OCI-LY7 (cell line): ENCODE results near the gene PPP2R5C. TPM values are rescaled to one million over a fixed set of nuclear protein-coding genes. Genes with fewer than 3 reads are reported as not detected.

ENCODE experiments used
- BruUV-seq: library from RNA; stranded (reverse); fragments of 400-500 nt; replicated peaks from 2 replicates; lab custom pipeline; 2021; lab: Mats Ljungman, UMichigan
- CTCF ChIA-PET: fragments of 300-600 bp; sonication (Branson Sonifier 250); formaldehyde crosslinking; loops from one replicate; lab custom pipeline; 2022; ENCODE audit warnings: antibody characterized with exemption; ENCODE audit not compliant: unreplicated experiment; lab: Charles Lee
- POLR2A ChIA-PET: fragments of 300-600 bp; sonication (Branson Sonifier 250); formaldehyde crosslinking; loops from one replicate; lab custom pipeline; 2022; ENCODE audit warnings: antibody characterized with exemption; lab: Charles Lee
- DNase-seq: peaks from one replicate; pipeline ENCODE4 v3.0.0-alpha.2; 2015; ENCODE audit warnings: low spot score
- H2AFZ ChIP-seq: fragments of 200-600 bp; sonication (generic), shearing (Covaris generic); 2 replicates; pipeline ENCODE4 v1.6.1; 2014; ENCODE audit warnings: mild to moderate bottlenecking, antibody characterized with exemption, low read length, moderate library complexity
- H3K27ac ChIP-seq: fragments of 200-600 bp; sonication (generic); 2 replicates; pipeline ENCODE4 v1.5.1; 2014; ENCODE audit warnings: mixed run types, low read depth, mild to moderate bottlenecking, moderate library complexity, low read length, inconsistent platforms; ENCODE audit not compliant: poor library complexity, severe bottlenecking
- H3K36me3 ChIP-seq: fragments of 200-600 bp; sonication (generic); 2 replicates; pipeline ENCODE4 v1.6.1; 2014; ENCODE audit warnings: mild to moderate bottlenecking, antibody characterized with exemption, low read length, moderate library complexity, mixed read lengths; ENCODE audit not compliant: insufficient read depth
- H3K4me1 ChIP-seq: fragments of 200-600 bp; sonication (generic); 2 replicates; pipeline ENCODE4 v1.5.1; 2014; ENCODE audit warnings: mild to moderate bottlenecking, low read length; ENCODE audit not compliant: insufficient read depth, poor library complexity, severe bottlenecking
- H3K4me2 ChIP-seq: fragments of 200-600 bp; sonication (generic); 2 replicates; pipeline ENCODE4 v1.6.1; 2014; ENCODE audit warnings: mild to moderate bottlenecking, low read length
- H3K4me3 ChIP-seq: fragments of 200-600 bp; sonication (generic); 2 replicates; pipeline ENCODE4 v1.5.1; 2014; ENCODE audit warnings: mild to moderate bottlenecking, low read depth, low read length; ENCODE audit not compliant: poor library complexity, severe bottlenecking
- H3K79me2 ChIP-seq: fragments of 200-600 bp; sonication (generic); 2 replicates; pipeline ENCODE4 v1.6.1; 2016; ENCODE audit warnings: low read depth, mild to moderate bottlenecking, low read length, moderate library complexity, mixed read lengths; ENCODE audit not compliant: insufficient read depth
- H3K9me2 ChIP-seq: fragments of 200-600 bp; sonication (generic); 2 replicates; pipeline ENCODE4 v1.6.1; 2016; ENCODE audit warnings: mild to moderate bottlenecking, low read length, mixed read lengths; ENCODE audit not compliant: insufficient read depth
- H3K9me3 ChIP-seq: fragments of 200-600 bp; sonication (generic); 2 replicates; pipeline ENCODE4 v1.6.1; 2014; ENCODE audit warnings: mild to moderate bottlenecking, mixed run types, low read length, mixed read lengths
- H4K20me1 ChIP-seq: fragments of 200-600 bp; sonication (generic); 2 replicates; pipeline ENCODE4 v1.6.1; 2014; ENCODE audit warnings: mild to moderate bottlenecking, antibody characterized with exemption, low read length, moderate library complexity, mixed read lengths; ENCODE audit not compliant: insufficient read depth
- CTCF ChIP-seq: fragments of 200-600 bp; sonication (generic); conservative IDR thresholded peaks from 2 replicates; pipeline ENCODE4 v1.5.1; 2014; ENCODE audit warnings: mild to moderate bottlenecking, antibody characterized with exemption, low read length, moderate library complexity, mixed read lengths
- EZH2phosphoT487 ChIP-seq: fragments of 200-600 bp; sonication (generic); IDR thresholded peaks from 2 replicates; pipeline ENCODE4 v1.6.1; 2018; ENCODE audit warnings: low read depth, borderline replicate concordance, mild to moderate bottlenecking, mixed run types, antibody characterized with exemption, low read length, moderate library complexity, mixed read lengths
- intact Hi-C: fragments of 100-400 bp; cut with micrococcal nuclease; formaldehyde crosslinking; loops from one replicate; pipeline ENCODE4 v1.10.0; 2022; ENCODE audit not compliant: unreplicated experiment
- total RNA-seq, 2 experiments: library from RNA; depleted of rRNA in 1 of 2; stranded (reverse); fragments of >200 nt in 1 of 2; shearing (Covaris generic) in 1 of 2; gene quantifications; 2 replicates each; pipeline ENCODE4 v1.2.3, GENCODE V29; 2014 to 2022

Gene PPP2R5C
- total RNA-seq, 2 experiments from 2014 or later: 161 to 236 TPM

- Histone ChIP-seq H3K79me2 (peaks cover 40% of the 10 kb centered on the region), H3K27ac (peak overlapping the region; percentile 98), H3K4me2 (peak overlapping the region; percentile 98), H3K9me2 (no peaks in the 10 kb centered on the region), H3K4me1 (peaks cover 33% of the 10 kb centered on the region), H2AFZ (peak overlapping the region; percentile 69), H4K20me1 (peaks cover 24% of the 10 kb centered on the region), H3K4me3 (peak overlapping the region; percentile 88), H3K9me3 (no peaks in the 10 kb centered on the region), H3K36me3 (peaks cover 9% of the 10 kb centered on the region; the same call in 1 of the 2 replicates)
- peak; percentile 54 for DNase-seq
- TF ChIP-seq EZH2phosphoT487 (no peak), CTCF (peak; percentile 60)
- ChIA-PET CTCF (interaction anchor here (0.7 to 1.3 kb wide), 3 partner anchors 16 to 48 kb away, joined by 3 to 7 read pairs (median 5); no protein-coding TSS in a partner anchor), POLR2A (interaction anchor here (0.5 to 10.9 kb wide), 11 partner anchors 12 to 786 kb away, joined by 3 to 165 read pairs (median 9); no protein-coding TSS in a partner anchor)
- BruUV-seq: no TSS peak
- intact Hi-C loops: loop anchor here (1.0 kb wide), 1 partner anchor 18 kb away; no protein-coding TSS in a partner anchor
These were observed 46.6 kb downstream of the PPP2R5C start for GRCh38 chr14:101808020-101808641.

- TSS peak; percentile 90 for BruUV-seq
- Histone ChIP-seq H2AFZ (peak overlapping the region; percentile 70; the same call in 1 of the 2 replicates), H3K79me2 (peaks cover 49% of the 10 kb centered on the region), H3K4me3 (peak overlapping the region; percentile 88), H3K4me1 (peaks cover 42% of the 10 kb centered on the region), H3K9me3 (no peaks in the 10 kb centered on the region), H3K9me2 (no peaks in the 10 kb centered on the region), H3K36me3 (peaks cover 11% of the 10 kb centered on the region; the same call in 1 of the 2 replicates), H4K20me1 (peaks cover 34% of the 10 kb centered on the region), H3K27ac (peak overlapping the region; percentile 98), H3K4me2 (peak overlapping the region; percentile 98)
- intact Hi-C loops: loop anchor here (1.0 kb wide), 2 partner anchors 19 to 35 kb away; no protein-coding TSS in a partner anchor
- TF ChIP-seq EZH2phosphoT487: no peak
- no peak for TF ChIP-seq CTCF
- ChIA-PET CTCF (interaction anchor here (1.2 to 1.4 kb wide), 4 partner anchors 14 to 49 kb away, joined by 5 to 7 read pairs (median 5); no protein-coding TSS in a partner anchor), POLR2A (interaction anchor here (0.6 to 10.9 kb wide), 26 partner anchors 10 to 1678 kb away, joined by 3 to 165 read pairs (median 4); no protein-coding TSS in a partner anchor)
- DNase-seq: no peak
These were observed 47.6 kb downstream of the PPP2R5C start for GRCh38 chr14:101808894-101809670.
